AG08395 (cell line): ENCODE measurements around the gene MDFIC.

ENCODE experiments used
- DNase-seq: peaks from one replicate; pipeline ENCODE4 v3.0.0; 2012; ENCODE audit warnings: mixed read lengths, low spot score

Gene MDFIC

GRCh38 chr7:115040057-115040456 is 118.2 kb downstream of the MDFIC start:
- no peak for DNase-seq

GRCh38 chr7:115040495-115040894 is 118.6 kb downstream of the MDFIC start:
- DNase-seq, result no peak

- DNase-seq, result no peak
These were observed 120.7 kb downstream of the MDFIC start for GRCh38 chr7:115042596-115042995.

GRCh38 chr7:115043605-115044004 is 121.7 kb downstream of the MDFIC start:
- no peak for DNase-seq

GRCh38 chr7:115044224-115044623 is 122.3 kb downstream of the MDFIC start:
- DNase-seq, result no peak

GRCh38 chr7:115047958-115048720 is 126.2 kb downstream of the MDFIC start:
- peak; percentile 27 for DNase-seq

GRCh38 chr7:115052706-115053105 is 130.8 kb downstream of the MDFIC start:
- no peak for DNase-seq

GRCh38 chr7:115054478-115055065 is 132.7 kb downstream of the MDFIC start:
- no peak for DNase-seq

GRCh38 chr7:115056019-115056418 is 134.1 kb downstream of the MDFIC start:
- no peak for DNase-seq

- DNase-seq, result no peak
These were observed 136.8 kb downstream of the MDFIC start for GRCh38 chr7:115058726-115059125.

GRCh38 chr7:115059321-115059720 is 137.4 kb downstream of the MDFIC start:
- DNase-seq, result no peak

GRCh38 chr7:115060095-115060870 is 138.4 kb downstream of the MDFIC start:
- no peak for DNase-seq

GRCh38 chr7:115066050-115066449 is 144.2 kb downstream of the MDFIC start:
- no peak for DNase-seq

- no peak for DNase-seq
These were observed 144.7 kb downstream of the MDFIC start for GRCh38 chr7:115066634-115067033.

- DNase-seq, result no peak
These were observed 146.3 kb downstream of the MDFIC start for GRCh38 chr7:115068220-115068619.
